Smooth muscle cell (in vitro differentiated cells): ENCODE results near the gene DDX3Y. TPM values are rescaled to one million over a fixed set of nuclear protein-coding genes. Genes with fewer than 3 reads are reported as not detected.

Experiments
- DNase-seq: peaks from one replicate; lab custom pipeline; 2025; ENCODE audit not compliant: unreplicated experiment; lab: John Stamatoyannopoulos, UW
- H2AFZ ChIP-seq: fragments of 200-600 bp; sonication (generic); 2 replicates; pipeline ENCODE4 v1.6.0; 2016; ENCODE audit warnings: antibody characterized with exemption, low read depth, mild to moderate bottlenecking
- H3F3A ChIP-seq: fragments of 200-600 bp; sonication (generic); 2 replicates; pipeline ENCODE4 v1.6.0; 2017; ENCODE audit warnings: antibody characterized with exemption, low read depth
- H3K27ac ChIP-seq: fragments of 200-600 bp; sonication (generic); 2 replicates; pipeline ENCODE4 v1.5.1; 2016; ENCODE audit warnings: low read depth, mild to moderate bottlenecking
- H3K27me3 ChIP-seq: fragments of 200-600 bp; sonication (generic); 2 replicates; pipeline ENCODE4 v1.6.1; 2016; ENCODE audit warnings: low read depth, mild to moderate bottlenecking
- H3K36me3 ChIP-seq: fragments of 200-600 bp; sonication (generic); 2 replicates; pipeline ENCODE4 v1.5.1; 2016; ENCODE audit warnings: low read depth
- H3K4me1 ChIP-seq: fragments of 200-600 bp; sonication (generic); 2 replicates; pipeline ENCODE4 v1.5.1; 2016; ENCODE audit warnings: low read depth
- H3K4me2 ChIP-seq: fragments of 200-600 bp; sonication (generic); 2 replicates; pipeline ENCODE4 v1.6.0; 2016; ENCODE audit warnings: mild to moderate bottlenecking
- H3K4me3 ChIP-seq: fragments of 200-600 bp; sonication (generic); 2 replicates; pipeline ENCODE4 v1.5.1; 2016; ENCODE audit warnings: mild to moderate bottlenecking
- H3K79me2 ChIP-seq: fragments of 200-600 bp; sonication (generic); 2 replicates; pipeline ENCODE4 v1.6.0; 2016; ENCODE audit warnings: low read depth, mild to moderate bottlenecking
- H3K9ac ChIP-seq: fragments of 200-600 bp; sonication (generic); 2 replicates; pipeline ENCODE4 v1.6.0; 2016; ENCODE audit warnings: low read depth
- H3K9me3 ChIP-seq: fragments of 200-600 bp; sonication (generic); replicated peaks from 2 replicates; pipeline ENCODE4 v1.5.1; 2016; ENCODE audit warnings: low read depth
- H4K20me1 ChIP-seq: fragments of 200-600 bp; sonication (generic); 2 replicates; pipeline ENCODE4 v1.6.0; 2016; ENCODE audit warnings: low read depth
- WGBS: methylation state at CpG from one replicate; pipeline ENCODE4 v1.1.7; 2016; ENCODE audit warnings: low lambda C conversion rate; 5-methylcytosine and 5-hydroxymethylcytosine counted together
- polyA plus RNA-seq: library from polyadenylated mRNA; unstranded; fragments of >200 nt; fragmentation: Nextera tagmentation; extraction: Ambion mirVana; gene quantifications from 2 replicates; pipeline ENCODE4 v1.2.1, GENCODE V29; 2016
- total RNA-seq: library from RNA; depleted of rRNA; stranded (reverse); fragments of >200 nt; gene quantifications from 2 replicates; pipeline ENCODE4 v1.2.3, GENCODE V29; 2014
- TF ChIP-seq, protein P1 (sequence below): fragments of 200-600 bp; sonication (generic); IDR thresholded peaks from 2 replicates; pipeline ENCODE4 v1.5.1; 2017; ENCODE audit warnings: borderline replicate concordance, mild to moderate bottlenecking, antibody characterized with exemption; ENCODE audit not compliant: insufficient read depth, poor library complexity, severe bottlenecking

Gene DDX3Y
- total and polyA plus RNA-seq, 2 experiments from 2014 or later, result not detected

DNA sequence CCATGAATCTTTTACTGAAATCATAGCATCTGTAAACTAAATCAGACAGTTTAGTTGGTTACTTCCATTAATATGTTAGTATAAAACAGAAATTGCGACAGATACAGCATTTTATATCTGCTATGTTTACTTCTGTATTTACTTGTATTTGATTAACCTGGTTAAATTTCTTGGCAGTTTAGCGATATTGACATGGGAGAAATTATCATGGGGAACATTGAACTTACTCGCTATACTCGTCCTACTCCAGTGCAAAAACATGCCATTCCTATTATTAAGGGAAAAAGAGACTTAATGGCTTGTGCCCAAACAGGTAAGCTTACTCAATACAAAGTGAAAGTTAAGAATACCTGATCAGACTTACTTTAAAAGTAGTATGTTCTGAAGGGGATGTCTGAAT, 8.9 kb downstream of the DDX3Y start:
- no peak for DNase-seq
- no peak overlapping the region for H2AFZ ChIP-seq
- no peaks in the 10 kb centered on the region for H3F3A ChIP-seq
- no peak overlapping the region for H3K27ac ChIP-seq
- no peaks in the 10 kb centered on the region for H3K9me3 ChIP-seq
- no peaks in the 10 kb centered on the region for H3K4me1 ChIP-seq
- H3K36me3 ChIP-seq, result no peaks in the 10 kb centered on the region
- no peak overlapping the region for H3K4me3 ChIP-seq
- H3K27me3 ChIP-seq, result no peaks in the 10 kb centered on the region
- no CpG with 5 or more reads among the region's 4 CpGs for WGBS
- no peak overlapping the region for H3K9ac ChIP-seq
- TF ChIP-seq, protein P1, sequence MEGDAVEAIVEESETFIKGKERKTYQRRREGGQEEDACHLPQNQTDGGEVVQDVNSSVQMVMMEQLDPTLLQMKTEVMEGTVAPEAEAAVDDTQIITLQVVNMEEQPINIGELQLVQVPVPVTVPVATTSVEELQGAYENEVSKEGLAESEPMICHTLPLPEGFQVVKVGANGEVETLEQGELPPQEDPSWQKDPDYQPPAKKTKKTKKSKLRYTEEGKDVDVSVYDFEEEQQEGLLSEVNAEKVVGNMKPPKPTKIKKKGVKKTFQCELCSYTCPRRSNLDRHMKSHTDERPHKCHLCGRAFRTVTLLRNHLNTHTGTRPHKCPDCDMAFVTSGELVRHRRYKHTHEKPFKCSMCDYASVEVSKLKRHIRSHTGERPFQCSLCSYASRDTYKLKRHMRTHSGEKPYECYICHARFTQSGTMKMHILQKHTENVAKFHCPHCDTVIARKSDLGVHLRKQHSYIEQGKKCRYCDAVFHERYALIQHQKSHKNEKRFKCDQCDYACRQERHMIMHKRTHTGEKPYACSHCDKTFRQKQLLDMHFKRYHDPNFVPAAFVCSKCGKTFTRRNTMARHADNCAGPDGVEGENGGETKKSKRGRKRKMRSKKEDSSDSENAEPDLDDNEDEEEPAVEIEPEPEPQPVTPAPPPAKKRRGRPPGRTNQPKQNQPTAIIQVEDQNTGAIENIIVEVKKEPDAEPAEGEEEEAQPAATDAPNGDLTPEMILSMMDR, result no peak
- H3K4me2 ChIP-seq, result no peak overlapping the region
- no peaks in the 10 kb centered on the region for H4K20me1 ChIP-seq
- H3K79me2 ChIP-seq, result no peaks in the 10 kb centered on the region

DNA sequence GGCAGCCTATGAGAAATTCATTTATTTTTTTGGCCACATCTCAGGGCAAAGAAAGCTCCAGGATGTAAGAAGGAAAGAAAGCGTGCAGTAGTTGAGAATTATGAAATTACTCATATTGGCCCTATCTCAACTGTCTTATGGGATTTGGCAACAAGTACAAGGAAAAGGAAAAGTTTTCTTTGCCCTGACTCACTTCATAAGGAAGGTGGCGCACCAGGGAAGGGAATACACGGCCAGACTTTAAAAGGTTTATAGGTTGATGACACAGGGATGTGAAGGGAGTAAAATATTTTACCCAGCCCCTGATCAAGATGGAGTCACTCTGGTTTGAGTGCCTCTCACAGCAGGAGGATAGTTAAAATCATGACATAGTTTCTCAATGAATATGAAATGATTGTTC, 23.4 kb downstream of the DDX3Y start:
- H3K79me2 ChIP-seq, result no peaks in the 10 kb centered on the region
- H3K4me2 ChIP-seq, result no peak overlapping the region
- no peaks in the 10 kb centered on the region for H3F3A ChIP-seq
- no peak overlapping the region for H3K9ac ChIP-seq
- no peaks in the 10 kb centered on the region for H3K27me3 ChIP-seq
- DNase-seq, result no peak
- H3K36me3 ChIP-seq, result no peaks in the 10 kb centered on the region
- no peaks in the 10 kb centered on the region for H3K9me3 ChIP-seq
- H4K20me1 ChIP-seq, result no peaks in the 10 kb centered on the region
- no peak overlapping the region for H3K4me3 ChIP-seq
- no peaks in the 10 kb centered on the region for H3K4me1 ChIP-seq
- no CpG with 5 or more reads among the region's 3 CpGs for WGBS
- no peak overlapping the region for H3K27ac ChIP-seq
- TF ChIP-seq, protein P1, result no peak
- H2AFZ ChIP-seq, result no peak overlapping the region

DNA sequence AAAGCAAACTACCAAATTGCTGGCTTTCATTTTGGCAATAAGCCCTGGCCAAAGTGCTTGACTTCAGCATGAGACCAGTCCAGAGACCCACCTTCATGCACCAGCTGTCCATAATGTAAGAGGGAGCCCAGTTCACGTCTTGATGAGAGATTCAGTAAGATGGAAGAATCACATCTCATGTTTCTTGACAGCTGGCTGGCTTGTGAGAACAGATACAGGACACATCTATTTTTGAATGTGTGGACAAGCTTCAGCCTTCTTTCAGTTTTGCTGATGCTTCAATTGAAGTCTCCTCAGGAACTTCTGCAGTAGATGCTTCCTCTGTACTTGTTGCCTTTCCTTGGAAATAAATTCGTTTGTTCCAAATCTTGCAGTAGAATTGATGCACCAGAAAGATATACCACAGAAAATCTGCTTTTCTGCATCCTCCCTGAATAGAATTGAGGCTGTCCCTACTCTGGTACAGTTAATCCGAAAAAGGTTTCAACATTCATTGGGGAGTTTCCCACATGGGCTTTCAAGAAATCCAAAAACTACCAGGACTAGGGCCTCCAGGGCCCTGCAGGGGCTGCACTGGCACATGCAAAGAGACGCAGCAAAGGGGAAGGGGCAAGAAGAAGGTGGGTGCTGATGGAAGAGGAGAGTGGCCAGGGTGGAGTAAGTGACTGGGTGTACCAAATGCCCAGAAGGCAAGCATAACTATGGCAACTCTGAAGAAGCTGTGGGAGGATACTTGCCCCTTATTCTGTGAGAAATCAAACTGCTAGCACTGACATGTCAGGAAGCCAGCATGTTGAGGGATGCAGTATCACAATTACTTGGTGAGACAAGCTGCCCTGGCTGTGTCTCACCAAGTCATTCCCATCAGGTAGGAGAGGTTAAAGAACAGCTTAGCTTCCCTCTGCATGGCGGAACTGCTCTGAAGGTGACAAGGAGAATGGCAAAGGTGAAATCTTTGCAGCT, 37.3 kb downstream of the DDX3Y start:
- no CpG with 5 or more reads among the region's 5 CpGs for WGBS
- TF ChIP-seq, protein P1, result no peak
- H3F3A ChIP-seq, result no peaks in the 10 kb centered on the region
- no peaks in the 10 kb centered on the region for H3K79me2 ChIP-seq
- H3K9me3 ChIP-seq, result no peaks in the 10 kb centered on the region
- no peak overlapping the region for H3K9ac ChIP-seq
- H3K27me3 ChIP-seq, result no peaks in the 10 kb centered on the region
- H3K4me2 ChIP-seq, result no peak overlapping the region
- no peak overlapping the region for H3K4me3 ChIP-seq
- no peak overlapping the region for H3K27ac ChIP-seq
- no peaks in the 10 kb centered on the region for H3K4me1 ChIP-seq
- no peak for DNase-seq
- H3K36me3 ChIP-seq, result no peaks in the 10 kb centered on the region
- no peak overlapping the region for H2AFZ ChIP-seq
- no peaks in the 10 kb centered on the region for H4K20me1 ChIP-seq

Other genes with a start within 250 kb of the DDX3Y start
- gene USP9Y, start 203.6 kb upstream of the DDX3Y start, total RNA-seq, result not detected in 2 replicates
- not detected in 2 replicates for gene USP9Y, start 203.6 kb upstream of the DDX3Y start, polyA plus RNA-seq